ENCODE data around the gene VASP.

- TF ChIP-seq, protein P1, sequence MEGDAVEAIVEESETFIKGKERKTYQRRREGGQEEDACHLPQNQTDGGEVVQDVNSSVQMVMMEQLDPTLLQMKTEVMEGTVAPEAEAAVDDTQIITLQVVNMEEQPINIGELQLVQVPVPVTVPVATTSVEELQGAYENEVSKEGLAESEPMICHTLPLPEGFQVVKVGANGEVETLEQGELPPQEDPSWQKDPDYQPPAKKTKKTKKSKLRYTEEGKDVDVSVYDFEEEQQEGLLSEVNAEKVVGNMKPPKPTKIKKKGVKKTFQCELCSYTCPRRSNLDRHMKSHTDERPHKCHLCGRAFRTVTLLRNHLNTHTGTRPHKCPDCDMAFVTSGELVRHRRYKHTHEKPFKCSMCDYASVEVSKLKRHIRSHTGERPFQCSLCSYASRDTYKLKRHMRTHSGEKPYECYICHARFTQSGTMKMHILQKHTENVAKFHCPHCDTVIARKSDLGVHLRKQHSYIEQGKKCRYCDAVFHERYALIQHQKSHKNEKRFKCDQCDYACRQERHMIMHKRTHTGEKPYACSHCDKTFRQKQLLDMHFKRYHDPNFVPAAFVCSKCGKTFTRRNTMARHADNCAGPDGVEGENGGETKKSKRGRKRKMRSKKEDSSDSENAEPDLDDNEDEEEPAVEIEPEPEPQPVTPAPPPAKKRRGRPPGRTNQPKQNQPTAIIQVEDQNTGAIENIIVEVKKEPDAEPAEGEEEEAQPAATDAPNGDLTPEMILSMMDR (conservative IDR thresholded peaks at IDR 0.05), result no peak
- TF ChIP-seq ZFX (IDR thresholded peaks at IDR 0.05), result no peak
Observed at GRCh38 chr19:45484273-45484945, 22.9 kb upstream of the VASP start.

Data from C4-2B (cell line).